H1 (cell line): ENCODE results near the gene OAT. TPM values are rescaled to one million over a fixed set of nuclear protein-coding genes. Genes with fewer than 3 reads are reported as not detected.

Experiments
- BRCA1 ChIP-seq: IDR thresholded peaks from 2 replicates; pipeline ENCODE4 v1.6.1; 2012; ENCODE audit warnings: low read depth, low read length, improper control_type of control experiment
- CBX5 ChIP-seq: fragments of 300-800, 300-1000 bp; sonication (generic); IDR thresholded peaks from 2 replicates; pipeline ENCODE4 v1.7.1; 2016; ENCODE audit warnings: antibody characterized with exemption, low read length, low read depth
- CBX8 ChIP-seq: fragments of 300-800, 300-1000 bp; sonication (generic); IDR thresholded peaks from 2 replicates; pipeline ENCODE4 v1.7.1; 2016; ENCODE audit warnings: low read depth, low read length, borderline replicate concordance
- CTBP2 ChIP-seq: IDR thresholded peaks from 2 replicates; pipeline ENCODE4 v1.7.0; 2011; ENCODE audit warnings: borderline replicate concordance, mild to moderate bottlenecking, moderate library complexity, mixed read lengths, low read length; ENCODE audit not compliant: insufficient read depth, insufficient read length
- GABPA ChIP-seq: IDR thresholded peaks from 2 replicates; pipeline ENCODE4 v1.6.1; 2011; ENCODE audit warnings: mild to moderate bottlenecking, low read length, moderate library complexity, borderline replicate concordance; ENCODE audit not compliant: insufficient read depth
- JUN ChIP-seq: IDR thresholded peaks from 2 replicates; pipeline ENCODE4 v1.6.1; 2011; ENCODE audit warnings: low read depth, mild to moderate bottlenecking, improper control_type of control experiment, low read length
- KDM4A ChIP-seq: IDR thresholded peaks from one replicate; pipeline ENCODE4 v1.7.1; 2012; ENCODE audit warnings: low read depth, mild to moderate bottlenecking, moderate library complexity, low read length, inconsistent platforms; ENCODE audit not compliant: severe bottlenecking
- NANOG ChIP-seq: IDR thresholded peaks from 2 replicates; pipeline ENCODE4 v1.6.1; 2011; ENCODE audit warnings: low read length, low read depth, mild to moderate bottlenecking, inconsistent platforms; ENCODE audit not compliant: insufficient read depth, poor library complexity, severe bottlenecking
- RAD21 ChIP-seq, 2 experiments: IDR thresholded peaks in 1 of 2; conservative IDR thresholded peaks in 1 of 2; 2 replicates each; pipeline ENCODE4 v1.6.1; 2011; ENCODE audit warnings: low read depth in 2 of 2, low read length in 2 of 2, improper control_type of control experiment in 1 of 2, inconsistent platforms in 1 of 2, mild to moderate bottlenecking in 1 of 2, moderate library complexity in 1 of 2
- SIX5 ChIP-seq: IDR thresholded peaks from 2 replicates; pipeline ENCODE4 v1.6.1; 2011; ENCODE audit warnings: mild to moderate bottlenecking, low read depth, low read length
- TEAD4 ChIP-seq: IDR thresholded peaks from 2 replicates; pipeline ENCODE4 v1.6.1; 2012; ENCODE audit warnings: low read depth, low read length, inconsistent platforms, mixed read lengths
- polyA plus RNA-seq, 7 experiments: library from polyadenylated mRNA; depleted of rRNA in 3 of 7; stranded (reverse) in 5 of 7; unstranded in 2 of 7; fragments of >200 nt in 5 of 7; fragments of 200-250 nt in 2 of 7; gene quantifications; 1 replicate in 5 of 7; 2 replicates in 1 of 7; 4 replicates in 1 of 7; pipeline versions ENCODE4 v1.2.1 to v1.2.3, GENCODE V29; 2011 to 2013; ENCODE audit warnings: missing spikeins in 2 of 7, mixed read lengths in 2 of 7
- total RNA-seq: library from RNA; stranded (reverse); fragmentation: NEBNext Ultra II Directional; extraction: Animal tissue kit (Norgen Biotek cat#: 25700); gene quantifications from 2 replicates; pipeline ENCODE4 v1.2.1, GENCODE V29; 2021
- TF ChIP-seq, protein P1 (sequence below): IDR thresholded peaks from 2 replicates; pipeline ENCODE4 v1.6.1; 2011; ENCODE audit warnings: low read length, improper control_type of control experiment
- TF ChIP-seq, protein P2 (sequence below), 3 experiments: IDR thresholded peaks; 1 replicate in 2 of 3; 2 replicates in 1 of 3; pipeline versions ENCODE4 v1.5.1 to v1.6.1; 2011; ENCODE audit warnings: low read length in 3 of 3, mild to moderate bottlenecking in 3 of 3, inconsistent platforms in 2 of 3, low read depth in 1 of 3, moderate library complexity in 1 of 3; ENCODE audit not compliant: insufficient read depth in 1 of 3; ENCODE audit errors: control extremely low read depth in 1 of 3
- TF ChIP-seq, protein P3 (sequence below): IDR thresholded peaks from 2 replicates; pipeline ENCODE4 v1.6.1; 2012; ENCODE audit warnings: low read length, inconsistent platforms
- TF ChIP-seq, protein P4 (sequence below): IDR thresholded peaks from 2 replicates; pipeline ENCODE4 v1.6.1; 2012; ENCODE audit warnings: inconsistent platforms

OAT gene
- total and polyA plus RNA-seq, 2 of the 8 experiments (the other 6 are each of a cell fraction or from before 2014, with no cell fraction given), result 67.8 to 121 TPM

DNA sequence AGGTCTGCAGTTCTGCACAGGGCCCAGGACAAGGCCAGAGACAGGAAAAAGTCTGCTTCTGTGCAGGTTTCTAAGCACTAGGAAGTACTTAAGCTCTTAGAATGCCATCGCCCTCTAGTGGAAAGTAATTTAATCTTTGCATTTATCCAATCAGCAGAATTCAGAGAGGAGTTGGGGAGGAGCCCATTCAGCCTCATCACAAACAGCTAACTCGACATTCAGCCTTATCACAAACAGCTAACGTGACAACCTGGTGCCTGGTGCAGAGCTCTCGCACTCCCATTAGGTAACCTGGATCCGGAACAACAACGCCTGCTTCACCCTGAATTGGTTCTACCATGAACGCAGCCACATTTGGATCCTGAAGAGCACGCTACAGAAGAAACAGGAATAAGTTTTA, 15.2 kb downstream of the OAT start (continued):
- TF ChIP-seq, protein P1, sequence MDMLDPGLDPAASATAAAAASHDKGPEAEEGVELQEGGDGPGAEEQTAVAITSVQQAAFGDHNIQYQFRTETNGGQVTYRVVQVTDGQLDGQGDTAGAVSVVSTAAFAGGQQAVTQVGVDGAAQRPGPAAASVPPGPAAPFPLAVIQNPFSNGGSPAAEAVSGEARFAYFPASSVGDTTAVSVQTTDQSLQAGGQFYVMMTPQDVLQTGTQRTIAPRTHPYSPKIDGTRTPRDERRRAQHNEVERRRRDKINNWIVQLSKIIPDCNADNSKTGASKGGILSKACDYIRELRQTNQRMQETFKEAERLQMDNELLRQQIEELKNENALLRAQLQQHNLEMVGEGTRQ, result no peak
- TF ChIP-seq KDM4A, result no peak
- TF ChIP-seq SIX5, result no peak
- no peak for TF ChIP-seq BRCA1
- TF ChIP-seq, protein P2, sequence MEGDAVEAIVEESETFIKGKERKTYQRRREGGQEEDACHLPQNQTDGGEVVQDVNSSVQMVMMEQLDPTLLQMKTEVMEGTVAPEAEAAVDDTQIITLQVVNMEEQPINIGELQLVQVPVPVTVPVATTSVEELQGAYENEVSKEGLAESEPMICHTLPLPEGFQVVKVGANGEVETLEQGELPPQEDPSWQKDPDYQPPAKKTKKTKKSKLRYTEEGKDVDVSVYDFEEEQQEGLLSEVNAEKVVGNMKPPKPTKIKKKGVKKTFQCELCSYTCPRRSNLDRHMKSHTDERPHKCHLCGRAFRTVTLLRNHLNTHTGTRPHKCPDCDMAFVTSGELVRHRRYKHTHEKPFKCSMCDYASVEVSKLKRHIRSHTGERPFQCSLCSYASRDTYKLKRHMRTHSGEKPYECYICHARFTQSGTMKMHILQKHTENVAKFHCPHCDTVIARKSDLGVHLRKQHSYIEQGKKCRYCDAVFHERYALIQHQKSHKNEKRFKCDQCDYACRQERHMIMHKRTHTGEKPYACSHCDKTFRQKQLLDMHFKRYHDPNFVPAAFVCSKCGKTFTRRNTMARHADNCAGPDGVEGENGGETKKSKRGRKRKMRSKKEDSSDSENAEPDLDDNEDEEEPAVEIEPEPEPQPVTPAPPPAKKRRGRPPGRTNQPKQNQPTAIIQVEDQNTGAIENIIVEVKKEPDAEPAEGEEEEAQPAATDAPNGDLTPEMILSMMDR (IDR thresholded peaks at IDR 0.05; ENCODE audit: control extremely low read depth in 1 of 3, insufficient read depth in 1 of 3, low read depth in 1 of 3, low read length in 3 of 3), result peak in 2 of 3 experiments; percentile 73 to 83; a peak in 3 of 4 replicates
- TF ChIP-seq JUN, result no peak
- no peak for TF ChIP-seq NANOG
- TF ChIP-seq GABPA, result 0 out of 2 replicates have a peak, but pooled peaks have one; percentile 51
- TF ChIP-seq CBX8, result no peak
- no peak for TF ChIP-seq CBX5
- TF ChIP-seq RAD21 (IDR thresholded peaks at IDR 0.05 in 1 of 2, conservative IDR thresholded peaks at IDR 0.05 in 1 of 2; ENCODE audit: low read depth in 2 of 2, low read length in 2 of 2), result peak; percentile 61 to 79
- TF ChIP-seq, protein P3, sequence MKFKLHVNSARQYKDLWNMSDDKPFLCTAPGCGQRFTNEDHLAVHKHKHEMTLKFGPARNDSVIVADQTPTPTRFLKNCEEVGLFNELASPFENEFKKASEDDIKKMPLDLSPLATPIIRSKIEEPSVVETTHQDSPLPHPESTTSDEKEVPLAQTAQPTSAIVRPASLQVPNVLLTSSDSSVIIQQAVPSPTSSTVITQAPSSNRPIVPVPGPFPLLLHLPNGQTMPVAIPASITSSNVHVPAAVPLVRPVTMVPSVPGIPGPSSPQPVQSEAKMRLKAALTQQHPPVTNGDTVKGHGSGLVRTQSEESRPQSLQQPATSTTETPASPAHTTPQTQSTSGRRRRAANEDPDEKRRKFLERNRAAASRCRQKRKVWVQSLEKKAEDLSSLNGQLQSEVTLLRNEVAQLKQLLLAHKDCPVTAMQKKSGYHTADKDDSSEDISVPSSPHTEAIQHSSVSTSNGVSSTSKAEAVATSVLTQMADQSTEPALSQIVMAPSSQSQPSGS, result no peak
- no peak for TF ChIP-seq CTBP2
- TF ChIP-seq, protein P4, sequence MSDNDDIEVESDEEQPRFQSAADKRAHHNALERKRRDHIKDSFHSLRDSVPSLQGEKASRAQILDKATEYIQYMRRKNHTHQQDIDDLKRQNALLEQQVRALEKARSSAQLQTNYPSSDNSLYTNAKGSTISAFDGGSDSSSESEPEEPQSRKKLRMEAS, result no peak
- 0 out of 2 replicates have a peak, but pooled peaks have one; percentile 31 for TF ChIP-seq TEAD4
